ACHN (cell line): Measurements from ENCODE around the gene CBL.

Experiments
- DNase-seq: peaks from one replicate; pipeline ENCODE4 v3.0.0-alpha.2; 2015
- in situ Hi-C: cut with HindIII; loops from 2 replicates; pipeline ENCODE4 v1.10.0; 2017; ENCODE audit warnings: low sequenced_read_pairs, low pct_ligation_motif_present, low pct_unique_long_range_greater_than_20kb

CBL gene

GRCh38 chr11:119347242-119347641 lies 141.1 kb downstream of the CBL start:
- DNase-seq = no peak
- in situ Hi-C loops = no loop called here

- in situ Hi-C loops = no loop called here
- DNase-seq = no peak
These were observed 141.9 kb downstream of the CBL start for GRCh38 chr11:119347940-119348605.

- DNase-seq = no peak
- in situ Hi-C loops = no loop called here
These were observed 144.2 kb downstream of the CBL start for GRCh38 chr11:119350302-119350701.

GRCh38 chr11:119351232-119351631 lies 145.1 kb downstream of the CBL start:
- DNase-seq = no peak
- in situ Hi-C loops = no loop called here

GRCh38 chr11:119352857-119353260 lies 146.7 kb downstream of the CBL start:
- in situ Hi-C loops = no loop called here
- DNase-seq = no peak

GRCh38 chr11:119355091-119355843 lies 149.1 kb downstream of the CBL start:
- in situ Hi-C loops = no loop called here
- no peak for DNase-seq

GRCh38 chr11:119356349-119357031 lies 150.4 kb downstream of the CBL start:
- in situ Hi-C loops = no loop called here
- DNase-seq = peak; percentile 77

GRCh38 chr11:119357074-119357473 lies 150.9 kb downstream of the CBL start:
- in situ Hi-C loops = no loop called here

More at GRCh38 chr11:119357074-119357473, 150.9 kb downstream of the CBL start:
- DNase-seq = no peak
